ENCODE measurements around the gene RPL5.

Gene RPL5

DNA sequence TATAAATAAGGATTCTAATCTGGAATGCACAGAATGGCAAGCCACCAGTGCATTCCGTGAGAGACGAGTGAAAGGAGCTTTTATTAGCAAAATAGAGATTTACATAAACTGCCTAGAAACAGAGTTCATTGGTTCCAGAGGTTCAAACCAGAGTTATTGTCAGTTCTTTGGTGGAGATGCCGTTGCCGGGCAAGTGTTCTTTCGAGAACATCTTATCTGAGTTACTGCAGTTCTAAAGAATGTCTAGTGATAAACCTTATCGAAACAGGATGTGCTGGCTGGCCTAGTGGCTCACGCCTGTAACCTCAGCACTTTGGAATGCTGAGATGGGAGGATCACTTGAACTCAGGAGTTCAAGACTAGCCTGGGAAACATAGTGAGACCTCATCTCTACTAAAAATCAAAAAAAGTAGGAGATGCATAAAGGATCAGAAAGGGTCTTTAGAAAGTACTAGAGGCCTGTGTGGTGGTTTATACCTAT, 27.1 kb upstream of the RPL5 start:
- Mint-ChIP-seq H3K36me3 (ENCODE audit: low read depth) (no peaks in the 10 kb centered on the region), H3K27me3 (peaks cover 4% of the 10 kb centered on the region), H3K4me1 (ENCODE audit: low read depth) (peaks cover 4% of the 10 kb centered on the region), H3K4me3 (no peak overlapping the region), H3K27ac (no peak overlapping the region), H3K9me3 (no peaks in the 10 kb centered on the region)
- DNase-seq, result no peak

DNA sequence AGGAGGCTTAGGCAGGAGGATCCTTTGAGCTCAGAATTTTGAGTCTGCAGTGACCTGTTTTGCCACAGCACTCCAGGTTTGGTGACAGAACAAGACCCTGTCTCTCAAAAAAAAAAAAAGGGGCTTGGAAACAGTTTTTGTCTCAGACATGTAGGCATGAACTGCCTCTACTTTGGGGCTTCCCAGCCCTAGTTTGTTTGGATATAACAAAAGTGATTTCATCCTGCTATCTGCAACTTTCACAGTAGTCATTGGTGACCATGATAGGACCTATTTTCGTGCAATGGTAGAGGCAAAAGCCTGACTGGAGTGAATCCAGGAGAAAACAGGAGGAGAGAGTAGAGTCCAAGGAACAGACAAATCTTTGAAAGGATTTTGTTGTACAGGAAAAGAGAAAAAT, 26.6 kb upstream of the RPL5 start:
- DNase-seq, result no peak
- no peaks in the 10 kb centered on the region for H3K36me3 Mint-ChIP-seq (ENCODE audit: low read depth)
- H3K4me3 Mint-ChIP-seq, result no peak overlapping the region
- no peaks in the 10 kb centered on the region for H3K9me3 Mint-ChIP-seq
- peaks cover 4% of the 10 kb centered on the region for H3K27me3 Mint-ChIP-seq
- H3K27ac Mint-ChIP-seq, result no peak overlapping the region
- H3K4me1 Mint-ChIP-seq (ENCODE audit: low read depth), result peaks cover 4% of the 10 kb centered on the region

- Mint-ChIP-seq H3K27me3 (peaks cover 8% of the 10 kb centered on the region), H3K9me3 (no peaks in the 10 kb centered on the region)
Measured at GRCh38 chr1:92808381-92808780, 23.5 kb upstream of the RPL5 start.

GRCh38 chr1:92816732-92817131, 15.1 kb upstream of the RPL5 start:
- Mint-ChIP-seq H3K9me3 (no peaks in the 10 kb centered on the region), H3K4me3 (no peak overlapping the region)

More at GRCh38 chr1:92808381-92808780, 23.5 kb upstream of the RPL5 start:
- Mint-ChIP-seq H3K4me3 (no peak overlapping the region), H3K4me1 (ENCODE audit: low read depth) (peaks cover 4% of the 10 kb centered on the region), H3K36me3 (ENCODE audit: low read depth) (no peaks in the 10 kb centered on the region), H3K27ac (no peak overlapping the region)
- no peak for DNase-seq

GRCh38 chr1:92817137-92817697, 14.6 kb upstream of the RPL5 start:
- H3K27me3 Mint-ChIP-seq, result peaks cover 6% of the 10 kb centered on the region
- no peak for DNase-seq
- H3K9me3 Mint-ChIP-seq, result no peaks in the 10 kb centered on the region
- no peak overlapping the region for H3K4me3 Mint-ChIP-seq
- no peaks in the 10 kb centered on the region for H3K4me1 Mint-ChIP-seq (ENCODE audit: low read depth)
- H3K27ac Mint-ChIP-seq, result no peak overlapping the region
- H3K36me3 Mint-ChIP-seq (ENCODE audit: low read depth), result no peaks in the 10 kb centered on the region

More at GRCh38 chr1:92816732-92817131, 15.1 kb upstream of the RPL5 start:
- peaks cover 6% of the 10 kb centered on the region for H3K27me3 Mint-ChIP-seq
- DNase-seq, result no peak
- no peak overlapping the region for H3K27ac Mint-ChIP-seq
- no peaks in the 10 kb centered on the region for H3K4me1 Mint-ChIP-seq (ENCODE audit: low read depth)
- no peaks in the 10 kb centered on the region for H3K36me3 Mint-ChIP-seq (ENCODE audit: low read depth)

DNA sequence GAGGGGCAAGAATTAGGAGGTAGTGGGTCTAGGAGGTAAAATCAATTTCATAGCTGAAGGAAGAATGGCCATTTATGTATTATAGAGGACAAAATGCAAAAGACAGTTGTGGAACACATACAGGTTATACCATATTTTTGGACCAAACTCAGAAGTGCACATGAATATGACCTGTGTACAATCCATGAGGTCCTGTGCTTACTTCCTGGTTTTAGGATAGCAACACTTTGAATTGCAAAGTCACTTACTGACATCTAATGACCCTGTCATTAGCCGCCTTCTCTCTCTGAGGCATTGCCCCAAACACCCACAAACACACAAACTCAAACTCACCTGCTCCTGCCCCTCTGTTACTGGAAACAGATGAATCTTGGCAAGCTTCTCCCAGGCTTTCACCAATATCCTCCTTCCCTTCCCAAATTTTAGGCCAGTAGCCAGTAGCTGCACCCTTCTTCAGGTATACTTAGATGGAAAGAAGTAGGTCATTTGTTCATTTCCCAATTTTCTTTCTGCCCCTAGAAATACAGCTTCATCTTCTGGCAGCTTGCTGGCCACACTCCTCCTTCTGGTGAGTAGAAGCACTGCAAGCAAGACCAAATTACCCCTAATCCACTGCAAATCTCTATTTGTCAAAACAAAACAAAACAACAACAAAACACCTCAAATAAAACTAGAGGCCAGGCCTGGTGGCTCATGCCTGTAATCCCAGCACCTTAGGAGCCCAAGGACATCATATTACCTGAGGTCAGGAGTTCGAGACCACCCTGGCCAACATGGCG, 13.7 kb upstream of the RPL5 start:
- Mint-ChIP-seq H3K27ac (no peak overlapping the region), H3K36me3 (ENCODE audit: low read depth) (no peaks in the 10 kb centered on the region), H3K4me1 (ENCODE audit: low read depth) (no peaks in the 10 kb centered on the region), H3K9me3 (no peaks in the 10 kb centered on the region), H3K4me3 (no peak overlapping the region), H3K27me3 (peaks cover 6% of the 10 kb centered on the region)
- DNase-seq, result no peak

- Mint-ChIP-seq H3K4me3 (no peak overlapping the region), H3K36me3 (ENCODE audit: low read depth) (no peaks in the 10 kb centered on the region), H3K4me1 (ENCODE audit: low read depth) (no peaks in the 10 kb centered on the region), H3K27ac (no peak overlapping the region), H3K27me3 (peaks cover 3% of the 10 kb centered on the region), H3K9me3 (no peaks in the 10 kb centered on the region)
- no peak for DNase-seq
Measured at GRCh38 chr1:92820024-92820423, 11.8 kb upstream of the RPL5 start.

DNA sequence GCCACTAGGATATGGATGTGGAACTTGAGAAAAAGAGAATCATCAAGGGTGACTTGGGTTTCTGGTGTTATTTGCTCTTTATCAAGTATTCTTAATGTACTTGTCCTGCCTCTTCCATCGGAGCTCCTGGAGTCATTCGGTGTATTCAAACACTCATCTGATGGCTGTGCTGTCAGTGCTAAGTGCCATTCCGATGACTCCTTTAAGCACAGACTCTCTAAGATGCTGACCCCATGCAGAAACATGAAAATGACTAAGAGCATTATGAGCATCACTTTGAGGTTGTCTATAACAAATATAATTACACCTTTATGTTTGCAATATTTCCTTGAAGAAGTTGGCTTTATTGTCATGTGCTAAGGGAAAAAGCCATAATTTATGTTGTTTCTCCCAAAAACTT, 11.3 kb upstream of the RPL5 start:
- H3K9me3 Mint-ChIP-seq, result no peaks in the 10 kb centered on the region
- peaks cover 3% of the 10 kb centered on the region for H3K27me3 Mint-ChIP-seq
- no peaks in the 10 kb centered on the region for H3K36me3 Mint-ChIP-seq (ENCODE audit: low read depth)
- H3K4me3 Mint-ChIP-seq, result no peak overlapping the region
- no peak overlapping the region for H3K27ac Mint-ChIP-seq
- DNase-seq, result no peak
- H3K4me1 Mint-ChIP-seq (ENCODE audit: low read depth), result no peaks in the 10 kb centered on the region

DNA sequence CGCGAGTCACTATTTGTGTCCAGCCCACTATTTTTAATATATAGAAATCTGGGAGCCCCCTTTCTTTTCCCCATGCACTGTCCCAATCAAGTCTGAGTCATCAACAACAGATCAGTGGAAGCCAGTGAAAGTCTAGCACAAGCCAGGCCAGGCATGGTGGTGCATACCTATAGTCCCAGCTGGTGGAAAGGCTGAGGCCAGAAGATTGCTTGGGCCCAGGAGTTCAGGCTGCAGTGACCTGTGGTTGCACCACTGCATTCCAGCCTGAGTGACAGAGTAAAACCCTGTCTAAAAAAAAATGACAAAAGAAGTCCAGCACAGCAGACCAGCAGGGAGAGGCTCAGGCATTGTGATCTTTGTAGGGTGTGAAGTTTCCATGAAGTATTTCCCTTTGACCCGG, 9.0 kb upstream of the RPL5 start:
- Mint-ChIP-seq H3K4me3 (no peak overlapping the region), H3K27me3 (peaks cover 3% of the 10 kb centered on the region), H3K36me3 (ENCODE audit: low read depth) (no peaks in the 10 kb centered on the region), H3K27ac (no peak overlapping the region), H3K9me3 (no peaks in the 10 kb centered on the region), H3K4me1 (ENCODE audit: low read depth) (no peaks in the 10 kb centered on the region)
- DNase-seq, result no peak

DNA sequence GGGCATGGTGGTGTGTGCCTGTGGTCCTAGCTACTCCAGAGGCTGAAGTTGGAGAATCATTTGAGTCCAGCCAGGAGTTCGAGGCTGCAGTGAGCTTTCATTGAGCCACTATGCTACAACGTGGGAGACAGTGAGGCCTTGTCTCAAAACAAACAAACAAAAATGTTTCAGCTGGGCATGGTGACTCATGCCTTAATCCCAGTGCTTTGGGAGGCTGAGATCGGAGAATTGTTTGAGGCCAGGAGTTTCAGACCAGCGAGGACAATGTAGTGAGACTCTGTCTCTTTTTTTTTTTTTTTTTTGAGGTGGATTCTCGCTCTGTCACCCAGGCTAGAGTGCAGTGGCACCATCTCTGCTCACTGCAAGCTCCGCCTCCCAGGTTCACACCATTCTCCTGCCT, 5.0 kb upstream of the RPL5 start:
- H3K27ac Mint-ChIP-seq, result no peak overlapping the region
- DNase-seq, result no peak
- H3K4me3 Mint-ChIP-seq, result no peak overlapping the region
- H3K36me3 Mint-ChIP-seq (ENCODE audit: low read depth), result peaks cover under 1% of the 10 kb centered on the region
- H3K27me3 Mint-ChIP-seq, result no peaks in the 10 kb centered on the region
- no peaks in the 10 kb centered on the region for H3K9me3 Mint-ChIP-seq
- H3K4me1 Mint-ChIP-seq (ENCODE audit: low read depth), result peaks cover 5% of the 10 kb centered on the region

GRCh38 chr1:92831368-92831761, 475 bp upstream of the RPL5 start:
- Mint-ChIP-seq H3K4me3 (peak overlapping the region; percentile 97), H3K36me3 (ENCODE audit: low read depth) (peaks cover 46% of the 10 kb centered on the region), H3K27ac (peak overlapping the region; percentile 100), H3K4me1 (ENCODE audit: low read depth) (peaks cover 34% of the 10 kb centered on the region), H3K9me3 (no peaks in the 10 kb centered on the region), H3K27me3 (no peaks in the 10 kb centered on the region)
- DNase-seq, result peak; percentile 40

GRCh38 chr1:92832537-92833114, 786 bp downstream of the RPL5 start:
- Mint-ChIP-seq H3K4me3 (peak overlapping the region; percentile 97), H3K27me3 (no peaks in the 10 kb centered on the region), H3K4me1 (ENCODE audit: low read depth) (peaks cover 47% of the 10 kb centered on the region), H3K27ac (peak overlapping the region; percentile 100), H3K9me3 (no peaks in the 10 kb centered on the region), H3K36me3 (ENCODE audit: low read depth) (peaks cover 58% of the 10 kb centered on the region)
- DNase-seq, result no peak

DNA sequence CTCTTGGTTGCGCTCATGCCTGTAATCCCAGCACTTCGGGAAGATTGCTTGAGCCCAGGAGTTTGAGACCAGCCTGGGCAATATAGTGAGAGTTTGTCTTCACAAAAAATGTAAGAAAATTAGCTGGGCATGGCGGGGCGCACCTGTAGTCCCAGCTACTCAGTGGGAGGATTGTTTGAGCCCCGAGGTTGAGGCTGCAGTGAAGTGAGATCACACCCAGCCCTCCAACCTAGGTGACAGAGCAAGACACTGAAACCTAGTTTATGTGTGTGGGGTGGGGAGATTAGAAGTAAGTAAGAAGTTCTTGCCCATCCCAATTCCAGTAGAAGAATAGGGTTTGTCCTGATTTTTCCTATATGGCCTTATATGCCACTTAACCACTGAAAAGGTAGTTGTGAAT, 2.0 kb downstream of the RPL5 start:
- no peak for DNase-seq
- Mint-ChIP-seq H3K4me1 (ENCODE audit: low read depth) (peaks cover 59% of the 10 kb centered on the region), H3K4me3 (peak overlapping the region; percentile 97), H3K36me3 (ENCODE audit: low read depth) (peaks cover 71% of the 10 kb centered on the region), H3K27ac (peak overlapping the region; percentile 100), H3K9me3 (no peaks in the 10 kb centered on the region), H3K27me3 (no peaks in the 10 kb centered on the region)

DNA sequence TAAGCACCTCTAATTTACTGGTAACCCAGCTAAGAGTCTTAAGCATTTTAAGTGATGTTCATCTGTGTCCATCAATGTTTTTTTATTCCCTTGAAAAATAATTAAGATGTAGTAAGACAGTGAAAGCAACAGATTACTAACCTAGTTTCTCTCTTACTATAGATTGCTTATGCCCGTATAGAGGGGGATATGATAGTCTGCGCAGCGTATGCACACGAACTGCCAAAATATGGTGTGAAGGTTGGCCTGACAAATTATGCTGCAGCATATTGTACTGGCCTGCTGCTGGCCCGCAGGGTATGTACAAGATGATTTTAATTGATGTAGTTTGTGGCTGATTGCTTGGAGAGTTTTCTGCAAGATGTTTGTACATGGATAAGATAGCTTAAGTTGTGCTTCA, 2.8 kb downstream of the RPL5 start:
- DNase-seq, result no peak
- Mint-ChIP-seq H3K4me1 (ENCODE audit: low read depth) (peaks cover 65% of the 10 kb centered on the region), H3K9me3 (no peaks in the 10 kb centered on the region), H3K36me3 (ENCODE audit: low read depth) (peaks cover 78% of the 10 kb centered on the region), H3K27me3 (no peaks in the 10 kb centered on the region), H3K27ac (peak overlapping the region; percentile 100), H3K4me3 (peak overlapping the region; percentile 97)

GRCh38 chr1:92837062-92837461, 5.2 kb downstream of the RPL5 start:
- no peaks in the 10 kb centered on the region for H3K27me3 Mint-ChIP-seq
- H3K4me1 Mint-ChIP-seq (ENCODE audit: low read depth), result peaks cover 72% of the 10 kb centered on the region
- peak overlapping the region; percentile 100 for H3K27ac Mint-ChIP-seq
- H3K36me3 Mint-ChIP-seq (ENCODE audit: low read depth), result peaks cover 99% of the 10 kb centered on the region
- no peaks in the 10 kb centered on the region for H3K9me3 Mint-ChIP-seq
- peak overlapping the region; percentile 97 for H3K4me3 Mint-ChIP-seq
- DNase-seq, result no peak
